ENCODE results near the gene JPH3.

DNA sequence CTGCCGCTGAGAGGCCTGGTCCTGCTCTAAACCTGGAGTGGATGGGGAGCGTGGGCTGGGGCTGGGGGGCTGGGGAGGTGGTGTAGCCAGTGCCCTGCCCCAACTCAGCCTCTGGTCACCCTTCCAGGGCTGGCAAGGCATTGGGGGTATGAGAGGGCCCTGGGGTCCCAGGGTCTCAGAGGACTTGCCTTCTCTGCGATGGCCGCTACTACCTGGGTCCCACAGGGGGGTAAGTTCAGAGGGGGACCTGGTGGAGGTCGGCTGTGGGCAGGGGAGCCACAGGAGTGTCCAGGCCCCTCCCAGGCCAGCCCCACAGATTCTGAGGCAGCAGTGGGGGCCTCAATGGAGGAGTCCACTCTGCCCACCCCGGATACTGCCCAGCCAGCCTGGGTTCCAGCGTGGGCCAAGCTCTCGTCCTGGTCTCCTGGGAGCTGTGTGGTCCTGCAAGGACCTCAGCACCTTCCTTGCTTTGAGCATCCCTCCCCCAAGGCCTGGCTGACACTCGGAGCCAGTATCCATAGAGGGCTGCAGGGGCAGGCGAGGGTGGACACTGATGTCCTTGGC is 20.5 kb downstream of the JPH3 start:
- TF ChIP-seq LEF1 (IDR thresholded peaks at IDR 0.05; ENCODE audit: borderline replicate concordance) = no peak
- TF ChIP-seq FOXM1 (IDR thresholded peaks at IDR 0.05; ENCODE audit: borderline replicate concordance) = no peak

Data from HEK293T (cell line).